Mucosa of stomach (tissue), 1 donor: Measurements from ENCODE around the gene YJEFN3.

ENCODE experiments used
- H3K27me3 ChIP-seq: one replicate; pipeline ENCODE4 v1.7.0; 2013; ENCODE audit warnings: mild to moderate bottlenecking, low read length; ENCODE audit not compliant: control insufficient read depth, insufficient read depth
- H3K36me3 ChIP-seq: one replicate; pipeline ENCODE4 v1.7.0; 2013; ENCODE audit warnings: low read length; ENCODE audit not compliant: control insufficient read depth, insufficient read depth
- H3K4me1 ChIP-seq: one replicate; pipeline ENCODE4 v1.7.0; 2013; ENCODE audit warnings: mild to moderate bottlenecking, low read length; ENCODE audit not compliant: control insufficient read depth, insufficient read depth
- H3K4me3 ChIP-seq: one replicate; pipeline ENCODE4 v1.7.0; 2013; ENCODE audit warnings: low read length
- H3K9ac ChIP-seq: one replicate; pipeline ENCODE4 v1.7.0; 2013; ENCODE audit warnings: mild to moderate bottlenecking, low read length, moderate library complexity
- H3K9me3 ChIP-seq: one replicate; pipeline ENCODE4 v1.7.0; 2013; ENCODE audit warnings: mild to moderate bottlenecking, low read length, moderate library complexity; ENCODE audit not compliant: control insufficient read depth
- donor health status: Pancreatic carcinoma.

The YJEFN3 gene

DNA sequence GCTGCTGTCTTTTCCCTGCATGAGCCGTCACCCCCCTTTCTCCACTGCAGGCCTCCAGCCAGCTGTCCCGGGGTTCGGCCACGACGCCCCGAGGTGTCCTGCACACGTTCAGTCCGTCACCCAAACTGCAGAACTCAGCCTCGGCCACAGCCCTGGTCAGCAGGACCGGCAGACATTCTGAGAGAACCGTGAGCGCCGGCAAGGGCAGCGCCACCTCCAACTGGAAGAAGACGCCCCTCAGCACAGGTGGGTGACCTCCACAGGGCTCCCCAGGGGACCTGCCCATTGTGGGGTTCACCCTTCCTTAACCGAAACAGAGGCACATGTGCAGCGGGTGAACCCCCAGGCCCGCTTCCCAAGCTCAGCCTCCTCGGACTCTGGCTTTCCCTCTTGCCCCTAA lies 26.4 kb upstream of the YJEFN3 start:
- H3K9ac ChIP-seq: no peak overlapping the region
- no peak overlapping the region for H3K4me3 ChIP-seq
- H3K27me3 ChIP-seq: no peaks in the 10 kb centered on the region
- H3K36me3 ChIP-seq: peaks cover 30% of the 10 kb centered on the region
- H3K4me1 ChIP-seq: no peaks in the 10 kb centered on the region
- no peaks in the 10 kb centered on the region for H3K9me3 ChIP-seq

GRCh38 chr19:19502808-19503602 lies 25.7 kb upstream of the YJEFN3 start:
- Histone ChIP-seq H3K9me3 (no peaks in the 10 kb centered on the region), H3K4me1 (no peaks in the 10 kb centered on the region), H3K36me3 (peaks cover 23% of the 10 kb centered on the region), H3K9ac (no peak overlapping the region), H3K4me3 (no peak overlapping the region), H3K27me3 (no peaks in the 10 kb centered on the region)

DNA sequence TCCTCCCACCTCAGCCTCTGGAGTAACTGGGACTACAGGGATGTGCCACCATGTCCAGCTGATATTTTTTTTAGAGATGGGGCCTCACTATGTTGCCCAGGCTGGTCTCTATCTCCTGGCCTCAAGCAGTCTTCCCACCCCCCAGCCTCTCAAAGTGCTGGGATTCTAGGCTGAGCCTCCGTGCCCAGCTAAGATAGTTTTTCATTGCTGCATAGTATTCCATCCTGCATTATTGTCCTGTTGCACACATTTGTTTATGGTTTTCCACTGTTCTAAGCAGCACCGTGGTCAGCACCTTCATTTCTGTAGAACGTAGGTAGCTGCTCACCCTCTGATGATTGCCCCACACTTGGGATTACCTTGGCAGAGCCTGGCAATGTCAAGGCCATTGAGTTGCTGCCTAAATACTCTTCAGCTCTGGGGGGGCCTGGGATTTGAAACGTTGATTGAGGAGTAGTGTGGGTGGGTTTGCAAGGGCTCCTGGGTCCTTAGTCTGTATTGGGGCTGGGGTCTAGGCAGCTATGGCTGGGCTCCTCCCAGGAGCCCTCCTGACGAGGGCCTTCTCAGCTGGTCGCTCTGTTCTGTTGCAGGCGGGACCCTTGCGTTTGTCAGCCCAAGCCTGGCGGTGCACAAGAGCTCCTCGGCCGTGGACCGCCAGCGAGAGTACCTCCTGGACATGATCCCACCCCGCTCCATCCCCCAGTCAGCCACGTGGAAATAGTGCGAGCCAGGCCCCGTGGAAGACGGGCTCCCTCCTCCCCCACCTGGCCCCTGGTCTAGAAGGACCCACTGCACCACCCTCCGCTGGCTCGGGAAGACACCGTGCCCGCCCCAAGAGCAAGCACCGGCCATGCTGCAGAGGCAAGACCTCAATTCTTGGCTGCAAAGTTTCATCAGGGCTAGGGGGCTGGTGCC lies 23.7 kb upstream of the YJEFN3 start:
- Histone ChIP-seq H3K9ac (no peak overlapping the region), H3K4me3 (no peak overlapping the region), H3K4me1 (no peaks in the 10 kb centered on the region), H3K9me3 (no peaks in the 10 kb centered on the region), H3K27me3 (no peaks in the 10 kb centered on the region), H3K36me3 (peaks cover 6% of the 10 kb centered on the region)

DNA sequence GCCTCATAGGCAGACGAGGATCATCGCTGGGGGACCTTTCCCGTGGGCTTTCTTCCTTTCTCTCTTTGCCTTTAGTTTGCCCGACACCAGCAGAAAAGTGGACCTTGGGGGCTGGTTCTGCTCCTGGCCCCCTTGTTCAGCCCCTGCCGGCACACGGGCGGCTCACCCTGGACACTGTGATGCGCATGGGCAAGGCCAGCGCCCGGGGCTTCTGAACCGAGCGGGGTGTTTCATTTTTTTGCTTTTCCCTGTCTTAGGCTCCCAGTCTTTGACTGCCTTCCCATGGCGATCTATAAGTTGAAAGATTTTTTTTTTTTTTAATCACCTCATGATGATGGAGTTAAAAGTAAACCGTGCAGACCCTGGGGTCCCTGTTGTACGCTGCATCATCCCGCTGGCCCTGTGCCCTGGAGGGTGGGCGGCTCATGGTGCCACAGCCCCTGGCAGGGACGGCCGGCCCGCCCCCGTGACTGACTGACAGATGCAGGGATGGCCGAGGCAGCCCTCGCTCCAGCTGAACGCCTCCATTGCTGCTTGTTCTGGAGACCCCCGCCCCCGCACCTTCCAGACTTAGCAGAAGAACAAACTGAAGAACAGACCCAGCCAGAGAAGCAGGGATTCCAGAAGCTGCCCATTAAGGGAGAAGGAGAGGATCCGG lies 22.9 kb upstream of the YJEFN3 start:
- Histone ChIP-seq H3K4me1 (no peaks in the 10 kb centered on the region), H3K36me3 (peaks cover 6% of the 10 kb centered on the region), H3K27me3 (no peaks in the 10 kb centered on the region), H3K9ac (no peak overlapping the region), H3K4me3 (no peak overlapping the region), H3K9me3 (no peaks in the 10 kb centered on the region)

DNA sequence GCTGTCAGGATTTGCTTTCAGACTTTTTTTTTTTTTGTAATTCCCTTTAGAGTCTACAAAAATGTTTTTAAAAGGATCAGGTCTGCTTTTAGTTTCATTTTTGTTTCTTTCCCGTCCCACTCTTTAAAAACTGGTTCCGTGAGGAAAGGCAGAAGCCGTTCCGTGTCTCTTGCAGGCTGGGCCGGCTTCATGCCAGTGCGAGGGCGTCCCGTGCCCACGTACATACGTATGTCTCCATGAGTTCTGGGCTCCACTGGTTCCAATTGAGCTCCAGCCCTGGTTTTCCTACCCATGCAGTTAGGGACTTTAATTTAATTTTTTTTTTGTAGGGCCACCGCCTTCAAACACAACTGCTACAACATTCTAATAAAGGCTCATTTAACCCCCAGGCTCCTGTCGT lies 22.1 kb upstream of the YJEFN3 start:
- Histone ChIP-seq H3K36me3 (peaks cover 6% of the 10 kb centered on the region), H3K9me3 (no peaks in the 10 kb centered on the region), H3K4me3 (no peak overlapping the region), H3K27me3 (no peaks in the 10 kb centered on the region), H3K9ac (no peak overlapping the region), H3K4me1 (no peaks in the 10 kb centered on the region)

- Histone ChIP-seq H3K4me1 (peaks cover 3% of the 10 kb centered on the region), H3K9ac (no peak overlapping the region), H3K9me3 (no peaks in the 10 kb centered on the region), H3K4me3 (no peak overlapping the region), H3K36me3 (peaks cover 6% of the 10 kb centered on the region), H3K27me3 (no peaks in the 10 kb centered on the region)
Observed at GRCh38 chr19:19507354-19507753, 21.4 kb upstream of the YJEFN3 start.

DNA sequence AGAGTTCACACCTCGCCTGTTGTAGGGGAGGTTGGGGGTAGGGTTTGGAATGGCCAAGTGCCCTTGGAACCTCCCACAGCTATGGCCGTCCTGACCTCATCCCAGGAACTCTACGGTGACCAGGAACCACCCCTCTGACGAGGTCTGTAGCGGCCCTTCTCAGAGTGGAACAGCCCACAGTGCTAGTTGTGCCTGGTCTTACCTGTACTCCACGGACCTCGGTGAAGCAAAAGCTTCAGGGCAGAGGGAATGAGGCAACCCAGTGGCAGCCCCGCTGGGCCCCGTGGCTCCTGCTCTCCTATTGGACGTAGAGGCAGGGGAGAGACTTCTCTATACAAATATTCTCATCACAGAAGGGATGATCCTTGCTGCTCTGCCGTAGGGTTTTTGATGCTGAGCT lies 20.5 kb upstream of the YJEFN3 start:
- no peak overlapping the region for H3K4me3 ChIP-seq
- H3K27me3 ChIP-seq: no peaks in the 10 kb centered on the region
- no peak overlapping the region for H3K9ac ChIP-seq
- peaks cover 6% of the 10 kb centered on the region for H3K36me3 ChIP-seq
- peaks cover 3% of the 10 kb centered on the region for H3K4me1 ChIP-seq
- no peaks in the 10 kb centered on the region for H3K9me3 ChIP-seq

GRCh38 chr19:19510432-19510831 lies 18.3 kb upstream of the YJEFN3 start:
- no peak overlapping the region for H3K4me3 ChIP-seq
- no peaks in the 10 kb centered on the region for H3K27me3 ChIP-seq
- H3K9me3 ChIP-seq: no peaks in the 10 kb centered on the region
- no peak overlapping the region for H3K9ac ChIP-seq
- no peaks in the 10 kb centered on the region for H3K36me3 ChIP-seq
- H3K4me1 ChIP-seq: peaks cover 4% of the 10 kb centered on the region

DNA sequence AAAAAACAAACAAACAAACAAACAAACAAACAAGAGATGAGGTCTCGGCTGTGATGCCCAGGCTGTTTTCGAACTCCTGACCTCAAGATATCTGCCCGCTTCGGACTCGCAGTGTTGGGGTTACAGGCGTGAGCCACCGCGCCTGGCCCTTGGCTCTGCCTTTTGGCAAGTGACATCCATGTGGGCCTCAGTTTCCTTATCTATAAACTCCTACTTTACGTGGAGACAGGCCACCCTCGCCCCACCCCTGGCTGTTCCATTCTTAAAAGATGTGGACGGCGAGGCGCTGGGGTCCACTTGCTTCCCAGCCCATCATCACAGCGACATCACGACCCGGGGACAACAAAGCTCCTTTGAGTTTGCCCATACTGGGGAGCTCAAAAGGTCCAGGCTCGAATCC lies 15.0 kb upstream of the YJEFN3 start:
- no peak overlapping the region for H3K4me3 ChIP-seq
- H3K4me1 ChIP-seq: peaks cover 7% of the 10 kb centered on the region
- no peak overlapping the region for H3K9ac ChIP-seq

GRCh38 chr19:19514215-19514657 lies 14.5 kb upstream of the YJEFN3 start:
- Histone ChIP-seq H3K4me1 (peaks cover 7% of the 10 kb centered on the region), H3K4me3 (no peak overlapping the region), H3K9ac (no peak overlapping the region)

More for the DNA sequence above, 15.0 kb upstream of the YJEFN3 start:
- Histone ChIP-seq H3K36me3 (no peaks in the 10 kb centered on the region), H3K27me3 (no peaks in the 10 kb centered on the region), H3K9me3 (no peaks in the 10 kb centered on the region)

GRCh38 chr19:19514881-19515641 lies 13.7 kb upstream of the YJEFN3 start, which contains the start of gene TSSK6:
Gene TSSK6 (minus strand): TSS chr19:19515548. CDS start chr19:19515427, 121 bp downstream.
- Histone ChIP-seq H3K4me3 (peak within 1 kb of the TSS; percentile 97), H3K9me3 (no peaks in the 10 kb centered on the region), H3K4me1 (peaks cover 7% of the 10 kb centered on the region), H3K27me3 (no peaks in the 10 kb centered on the region), H3K9ac (peak within 1 kb of the TSS; percentile 95), H3K36me3 (no peaks in the 10 kb centered on the region)

More at GRCh38 chr19:19514215-19514657, 14.5 kb upstream of the YJEFN3 start:
- no peaks in the 10 kb centered on the region for H3K36me3 ChIP-seq
- no peaks in the 10 kb centered on the region for H3K9me3 ChIP-seq
- no peaks in the 10 kb centered on the region for H3K27me3 ChIP-seq
